Bronchial epithelial cell (primary cell): Measurements from ENCODE around the gene CEBPZ. TPM values are rescaled to one million over a fixed set of nuclear protein-coding genes. Genes with fewer than 3 reads are reported as not detected.

Experiments used
- DNase-seq: peaks from one replicate; pipeline ENCODE4 v3.0.0-alpha.2; 2010; ENCODE audit warnings: low read depth
- FAIRE-seq: peaks from 2 replicates; lab custom pipeline; 2011; peaks lifted over from hg19 to GRCh38; lab: Jason Lieb, UNC
- H3K27me3 ChIP-seq: 2 replicates; pipeline ENCODE4 v1.5.1; 2011; ENCODE audit warnings: low read length; ENCODE audit not compliant: control insufficient read depth, insufficient read depth
- H3K36me3 ChIP-seq: 2 replicates; pipeline ENCODE4 v1.5.1; 2011; ENCODE audit warnings: low read length; ENCODE audit not compliant: control insufficient read depth, insufficient read depth
- H3K4me3 ChIP-seq: 2 replicates; pipeline ENCODE4 v1.5.1; 2011; ENCODE audit warnings: mild to moderate bottlenecking, low read depth, low read length, control low read depth
- total RNA-seq: library from RNA; depleted of rRNA; stranded (reverse); fragments of >200 nt; gene quantifications from 2 replicates; pipeline ENCODE4 v1.2.1, GENCODE V29; 2014
- TF ChIP-seq, protein P1 (sequence below): IDR thresholded peaks from 2 replicates; pipeline ENCODE4 v1.5.1; 2011; ENCODE audit warnings: mild to moderate bottlenecking, moderate library complexity, low read length, control low read depth, inconsistent platforms; ENCODE audit not compliant: insufficient read depth, severe bottlenecking

CEBPZ gene
- total RNA-seq, 1 donor from 2014 or later, result 62.9 TPM

- H3K4me3 ChIP-seq, result no peak overlapping the region
- TF ChIP-seq, protein P1, sequence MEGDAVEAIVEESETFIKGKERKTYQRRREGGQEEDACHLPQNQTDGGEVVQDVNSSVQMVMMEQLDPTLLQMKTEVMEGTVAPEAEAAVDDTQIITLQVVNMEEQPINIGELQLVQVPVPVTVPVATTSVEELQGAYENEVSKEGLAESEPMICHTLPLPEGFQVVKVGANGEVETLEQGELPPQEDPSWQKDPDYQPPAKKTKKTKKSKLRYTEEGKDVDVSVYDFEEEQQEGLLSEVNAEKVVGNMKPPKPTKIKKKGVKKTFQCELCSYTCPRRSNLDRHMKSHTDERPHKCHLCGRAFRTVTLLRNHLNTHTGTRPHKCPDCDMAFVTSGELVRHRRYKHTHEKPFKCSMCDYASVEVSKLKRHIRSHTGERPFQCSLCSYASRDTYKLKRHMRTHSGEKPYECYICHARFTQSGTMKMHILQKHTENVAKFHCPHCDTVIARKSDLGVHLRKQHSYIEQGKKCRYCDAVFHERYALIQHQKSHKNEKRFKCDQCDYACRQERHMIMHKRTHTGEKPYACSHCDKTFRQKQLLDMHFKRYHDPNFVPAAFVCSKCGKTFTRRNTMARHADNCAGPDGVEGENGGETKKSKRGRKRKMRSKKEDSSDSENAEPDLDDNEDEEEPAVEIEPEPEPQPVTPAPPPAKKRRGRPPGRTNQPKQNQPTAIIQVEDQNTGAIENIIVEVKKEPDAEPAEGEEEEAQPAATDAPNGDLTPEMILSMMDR, result no peak
- DNase-seq (no peak), FAIRE-seq (no peak)
- peaks cover 2% of the 10 kb centered on the region for H3K36me3 ChIP-seq
- H3K27me3 ChIP-seq, result no peaks in the 10 kb centered on the region
These were observed 36.3 kb upstream of the CEBPZ start for GRCh38 chr2:37267685-37268084.

- TF ChIP-seq, protein P1, result no peak
- FAIRE-seq (no peak), DNase-seq (no peak)
- Histone ChIP-seq H3K36me3 (peaks cover 2% of the 10 kb centered on the region), H3K27me3 (no peaks in the 10 kb centered on the region), H3K4me3 (no peak overlapping the region)
These were observed 32.4 kb upstream of the CEBPZ start for GRCh38 chr2:37263839-37264238.

GRCh38 chr2:37262522-37262921, 31.1 kb upstream of the CEBPZ start:
- DNase-seq, result no peak
- FAIRE-seq, result no peak
- TF ChIP-seq, protein P1, result no peak
- Histone ChIP-seq H3K36me3 (peaks cover 2% of the 10 kb centered on the region), H3K27me3 (no peaks in the 10 kb centered on the region), H3K4me3 (no peak overlapping the region)

DNA sequence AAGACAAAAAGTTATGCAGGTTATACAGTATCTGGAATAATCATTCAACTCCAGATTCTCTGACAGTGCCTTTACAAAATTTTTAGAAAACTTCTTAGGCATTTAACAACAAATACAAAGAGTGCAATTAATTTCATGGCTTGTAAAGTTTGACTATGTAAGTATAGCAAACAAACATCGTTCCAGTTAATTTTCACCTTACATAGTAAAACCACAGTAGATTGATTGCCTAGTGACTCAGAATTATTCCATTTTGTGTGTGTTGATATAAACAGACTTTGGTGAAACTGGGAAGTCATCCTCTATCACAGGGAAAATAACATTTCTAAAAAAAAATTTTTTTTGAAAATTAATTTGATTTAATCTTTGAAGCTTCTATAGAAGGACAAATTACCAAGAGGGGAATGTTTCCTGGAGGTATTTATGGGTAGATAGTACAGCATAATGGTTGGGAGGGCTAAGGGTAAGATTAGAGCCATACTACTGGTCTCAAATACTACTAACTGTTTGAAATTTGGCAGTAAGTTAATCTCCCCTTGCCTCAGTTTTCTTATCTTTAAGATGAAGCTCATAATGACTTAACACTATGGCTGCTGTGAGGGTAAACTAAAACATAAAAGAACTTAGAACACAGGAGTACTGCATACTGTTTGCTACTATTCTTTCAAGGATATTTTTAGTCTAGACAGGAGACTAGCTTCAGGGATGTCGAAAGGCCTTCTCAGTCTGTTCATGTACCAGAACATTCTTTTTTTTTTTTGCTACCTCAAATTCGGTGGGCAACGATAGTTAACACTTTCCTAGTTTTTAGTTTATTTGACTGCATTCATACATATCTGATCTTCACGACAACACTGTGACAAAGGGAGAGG, 19.7 kb upstream of the CEBPZ start:
- H3K36me3 ChIP-seq, result peaks cover 6% of the 10 kb centered on the region
- TF ChIP-seq, protein P1, result no peak
- no peak overlapping the region for H3K4me3 ChIP-seq
- no peaks in the 10 kb centered on the region for H3K27me3 ChIP-seq
- no peak for FAIRE-seq
- no peak for DNase-seq

GRCh38 chr2:37246205-37246604, 14.8 kb upstream of the CEBPZ start:
- no peaks in the 10 kb centered on the region for H3K27me3 ChIP-seq
- no peak overlapping the region for H3K4me3 ChIP-seq
- TF ChIP-seq, protein P1, result no peak
- H3K36me3 ChIP-seq, result peaks cover 6% of the 10 kb centered on the region
- FAIRE-seq (no peak), DNase-seq (no peak)

DNA sequence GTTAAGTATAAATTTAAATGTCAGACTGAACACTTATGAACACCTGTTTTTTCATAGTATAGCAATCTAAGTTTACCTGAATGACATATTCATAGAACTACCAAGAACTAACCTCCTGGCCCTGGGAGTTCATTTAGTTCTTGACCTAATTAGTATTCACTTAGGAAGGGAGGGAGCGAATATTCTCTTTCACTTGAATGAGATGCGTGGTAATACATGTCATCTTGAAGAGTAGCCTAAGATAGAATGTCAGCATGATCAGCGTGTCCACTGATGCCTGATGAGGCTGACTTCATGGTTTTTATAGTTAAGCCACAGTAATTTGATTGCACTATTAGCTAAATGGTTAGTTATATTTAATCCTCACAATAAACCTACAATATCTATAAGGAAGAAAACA, 13.4 kb upstream of the CEBPZ start:
- TF ChIP-seq, protein P1, result no peak
- no peaks in the 10 kb centered on the region for H3K27me3 ChIP-seq
- peaks cover 6% of the 10 kb centered on the region for H3K36me3 ChIP-seq
- no peak overlapping the region for H3K4me3 ChIP-seq
- FAIRE-seq (no peak), DNase-seq (no peak)
